Endothelial cell (in vitro differentiated cells): Measurements from ENCODE around the gene EHMT1. TPM values are rescaled to one million over a fixed set of nuclear protein-coding genes. Genes with fewer than 3 reads are reported as not detected.
A peak's percentile ranks its signal among the peaks of the same experiment; 100 is the strongest.

Experiments used
- DNase-seq: peaks from one replicate; pipeline ENCODE4 v3.0.0; 2021; ENCODE audit warnings: low spot score
- H3K27ac Mint-ChIP-seq: one replicate; pipeline ENCODE4 v1.8.0; 2021; ENCODE audit warnings: mixed read lengths, inconsistent platforms; ENCODE audit not compliant: unreplicated experiment
- H3K27me3 Mint-ChIP-seq: one replicate; pipeline ENCODE4 v1.8.0; 2021; ENCODE audit warnings: mild to moderate bottlenecking, moderate library complexity, mixed read lengths, inconsistent platforms; ENCODE audit not compliant: unreplicated experiment
- H3K36me3 Mint-ChIP-seq: one replicate; pipeline ENCODE4 v1.8.0; 2021; ENCODE audit warnings: mild to moderate bottlenecking, low read depth, mixed read lengths, inconsistent platforms; ENCODE audit not compliant: unreplicated experiment
- H3K4me1 Mint-ChIP-seq: one replicate; pipeline ENCODE4 v1.8.0; 2021; ENCODE audit warnings: mild to moderate bottlenecking, mixed read lengths, inconsistent platforms; ENCODE audit not compliant: unreplicated experiment
- H3K4me3 Mint-ChIP-seq: one replicate; pipeline ENCODE4 v1.8.0; 2021; ENCODE audit warnings: mild to moderate bottlenecking, mixed read lengths, inconsistent platforms; ENCODE audit not compliant: unreplicated experiment
- H3K9me3 Mint-ChIP-seq: one replicate; pipeline ENCODE4 v1.8.0; 2021; ENCODE audit warnings: mixed read lengths, inconsistent platforms; ENCODE audit not compliant: unreplicated experiment
- CTCF ChIP-seq: fragments of 200-600 bp; sonication (generic); IDR thresholded peaks from one replicate; pipeline ENCODE4 v1.5.0; 2021; ENCODE audit warnings: antibody characterized with exemption; ENCODE audit not compliant: unreplicated experiment
- total RNA-seq: library from RNA; stranded (reverse); fragmentation: NEBNext Ultra II Directional; extraction: Animal tissue kit (Norgen Biotek cat#: 25700); gene quantifications from one replicate; pipeline ENCODE4 v1.2.1, GENCODE V29; 2021; ENCODE audit not compliant: unreplicated experiment

EHMT1 gene
- total RNA-seq, 1 donor from 2014 or later = 120 TPM

DNA sequence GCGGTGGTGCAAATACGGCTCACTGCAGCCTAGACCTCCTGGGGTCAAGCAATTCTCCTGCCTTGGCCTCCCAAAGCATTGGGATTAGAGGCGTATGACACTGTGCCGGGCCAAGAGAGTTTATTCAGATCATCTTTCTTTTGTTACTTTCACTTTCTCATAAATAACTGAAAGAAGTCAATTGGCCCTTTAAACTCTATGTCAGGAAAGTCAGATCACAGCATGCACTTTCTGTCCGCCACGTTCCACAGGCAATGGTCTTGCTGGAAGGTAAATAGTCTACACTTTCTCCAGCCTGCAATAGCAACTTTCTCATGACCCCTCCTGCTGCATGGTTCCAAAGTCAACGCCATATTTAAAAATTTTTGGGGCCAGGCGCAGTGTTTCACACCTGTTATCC, 19.9 kb upstream of the EHMT1 start:
- DNase-seq = no peak
- H3K36me3 Mint-ChIP-seq = no peaks in the 10 kb centered on the region

GRCh38 chr9:137602661-137603060, 16.1 kb upstream of the EHMT1 start:
- H3K9me3 Mint-ChIP-seq = no peaks in the 10 kb centered on the region
- peaks cover 4% of the 10 kb centered on the region for H3K4me1 Mint-ChIP-seq
- H3K4me3 Mint-ChIP-seq = peak overlapping the region; percentile 19
- H3K27me3 Mint-ChIP-seq = peaks cover 9% of the 10 kb centered on the region
- no peak for DNase-seq
- peak overlapping the region; percentile 12 for H3K27ac Mint-ChIP-seq
- H3K36me3 Mint-ChIP-seq = no peaks in the 10 kb centered on the region
- no peak for TF ChIP-seq CTCF

More for the DNA sequence above, 19.9 kb upstream of the EHMT1 start:
- TF ChIP-seq CTCF = no peak
- Mint-ChIP-seq H3K27me3 (peaks cover 4% of the 10 kb centered on the region), H3K4me3 (no peak overlapping the region), H3K9me3 (no peaks in the 10 kb centered on the region), H3K27ac (no peak overlapping the region), H3K4me1 (no peaks in the 10 kb centered on the region)

DNA sequence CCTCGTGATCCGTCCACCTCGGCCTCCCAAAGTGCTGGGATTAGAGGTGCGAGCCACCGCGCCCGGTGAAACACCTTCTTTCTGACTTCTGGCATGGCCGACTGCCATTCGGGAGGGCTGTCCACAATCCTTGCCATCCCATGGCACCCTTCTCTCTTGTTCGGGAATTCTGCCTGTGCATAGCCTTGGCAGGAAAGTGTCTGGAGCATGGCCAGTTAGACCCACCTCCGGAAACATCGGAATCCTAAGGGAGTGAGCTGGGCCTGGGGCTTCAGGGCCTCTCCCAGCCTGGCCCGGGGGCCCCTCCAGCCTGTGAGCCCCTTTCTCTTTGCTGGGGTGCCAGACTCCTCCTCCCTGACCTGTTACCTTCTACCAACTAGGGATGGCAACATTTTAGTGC, 14.9 kb upstream of the EHMT1 start:
- no peak for DNase-seq
- no peaks in the 10 kb centered on the region for H3K36me3 Mint-ChIP-seq
- H3K4me3 Mint-ChIP-seq = peak overlapping the region; percentile 69
- no peak overlapping the region for H3K27ac Mint-ChIP-seq
- TF ChIP-seq CTCF = no peak
- peaks cover 8% of the 10 kb centered on the region for H3K27me3 Mint-ChIP-seq
- H3K4me1 Mint-ChIP-seq = peaks cover 4% of the 10 kb centered on the region
- H3K9me3 Mint-ChIP-seq = no peaks in the 10 kb centered on the region

DNA sequence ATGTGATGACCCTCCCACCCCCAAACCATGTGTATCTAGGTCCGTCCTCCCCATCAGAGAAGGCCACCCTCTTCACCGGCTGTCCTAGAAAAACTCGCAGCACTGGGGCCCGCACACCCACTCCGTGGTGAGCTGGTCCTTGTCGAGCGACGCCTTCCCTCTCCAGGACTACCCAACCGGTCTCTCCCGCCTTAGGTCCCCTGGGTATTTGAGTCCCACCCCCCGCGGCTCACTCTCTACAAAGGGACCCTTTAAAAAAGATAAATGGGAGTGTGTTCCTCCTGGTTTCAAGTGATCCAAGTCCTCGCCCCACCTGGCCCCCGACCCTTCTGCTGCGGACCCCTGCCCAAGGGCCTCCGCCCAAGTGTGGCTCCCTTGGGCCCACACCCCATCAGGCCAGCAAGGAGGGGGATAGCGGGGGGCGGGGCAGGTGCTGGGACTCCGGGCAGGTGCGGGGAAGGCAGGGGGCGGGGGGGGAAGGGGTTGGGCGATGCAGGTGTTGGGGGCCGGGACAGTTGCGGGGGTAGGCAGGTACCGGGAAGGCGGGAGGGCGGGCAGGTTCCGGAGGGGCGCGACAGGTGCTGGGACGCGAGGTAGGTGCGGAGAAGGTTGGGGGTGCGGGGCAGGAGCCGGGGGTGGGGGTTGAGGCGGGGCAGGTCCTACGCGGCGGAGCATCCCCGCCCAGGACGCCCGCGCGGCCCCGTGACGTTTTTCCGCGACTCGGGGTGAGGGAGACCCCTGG, 14.3 kb upstream of the EHMT1 start:
- Mint-ChIP-seq H3K36me3 (no peaks in the 10 kb centered on the region), H3K9me3 (no peaks in the 10 kb centered on the region), H3K27ac (no peak overlapping the region), H3K27me3 (peaks cover 8% of the 10 kb centered on the region), H3K4me3 (peak overlapping the region; percentile 69), H3K4me1 (peaks cover 4% of the 10 kb centered on the region)
- DNase-seq = no peak
- no peak for TF ChIP-seq CTCF

GRCh38 chr9:137605121-137606004, 13.4 kb upstream of the EHMT1 start, which contains the start of gene ARRDC1:
TSS of gene ARRDC1 (plus strand) at chr9:137605686. CDS start at chr9:137605718, 32 bp downstream.
- Mint-ChIP-seq H3K27me3 (peaks cover 8% of the 10 kb centered on the region), H3K4me1 (peaks cover 4% of the 10 kb centered on the region), H3K9me3 (no peaks in the 10 kb centered on the region), H3K4me3 (peak within 1 kb of the TSS; percentile 69), H3K36me3 (no peaks in the 10 kb centered on the region), H3K27ac (no peak within 1 kb of the TSS)
- peak; percentile 86 for DNase-seq
- TF ChIP-seq CTCF = no peak
